ENCODE results near the gene IBA57.

The IBA57 gene

GRCh38 chr1:228190778-228191177, 25.2 kb downstream of the IBA57 start:
- Histone ChIP-seq H3K27me3 (no peaks in the 10 kb centered on the region), H3K4me3 (no peak overlapping the region), H3K9me3 (no peaks in the 10 kb centered on the region), H3K27ac (no peak overlapping the region), H3K36me3 (peaks cover 0 to 4% (median 0%) of the 10 kb centered on the region in 3 donors), H3K4me1 (no peaks in the 10 kb centered on the region)
- TF ChIP-seq CTCF (IDR thresholded peaks at IDR 0.05): no peak
- intact Hi-C loops (cut with DNase I; ENCODE audit: low total_unique reads): no loop called here
- no peak for DNase-seq

- intact Hi-C loops (cut with DNase I; ENCODE audit: low total_unique reads): no loop called here
- H3K4me3 ChIP-seq: no peak overlapping the region
- peaks cover 0 to 4% (median 0%) of the 10 kb centered on the region in 3 donors for H3K36me3 ChIP-seq
- H3K9me3 ChIP-seq: peaks cover 0 to 12% (median 4%) of the 10 kb centered on the region in 3 donors
- H3K27ac ChIP-seq: no peak overlapping the region
- no peak for TF ChIP-seq CTCF (IDR thresholded peaks at IDR 0.05)
- no peaks in the 10 kb centered on the region for H3K27me3 ChIP-seq
- no peak for DNase-seq
- H3K4me1 ChIP-seq: no peaks in the 10 kb centered on the region
These were observed 28.8 kb downstream of the IBA57 start for GRCh38 chr1:228194436-228194835.

GRCh38 chr1:228194921-228195812, 29.6 kb downstream of the IBA57 start:
- H3K9me3 ChIP-seq: peaks cover 0 to 19% (median 4%) of the 10 kb centered on the region in 3 donors
- TF ChIP-seq CTCF (IDR thresholded peaks at IDR 0.05): no peak
- peaks cover under 1 to 6% (median 4%) of the 10 kb centered on the region in 3 donors for H3K36me3 ChIP-seq
- DNase-seq: no peak
- intact Hi-C loops (cut with DNase I; ENCODE audit: low total_unique reads): no loop called here
- H3K27me3 ChIP-seq: no peaks in the 10 kb centered on the region
- no peaks in the 10 kb centered on the region for H3K4me1 ChIP-seq
- no peak overlapping the region for H3K4me3 ChIP-seq
- no peak overlapping the region for H3K27ac ChIP-seq

GRCh38 chr1:228197555-228198147, 32.0 kb downstream of the IBA57 start:
- intact Hi-C loops (cut with DNase I; ENCODE audit: low total_unique reads): no loop called here
- Histone ChIP-seq H3K4me1 (no peaks in the 10 kb centered on the region), H3K27ac (no peak overlapping the region), H3K27me3 (no peaks in the 10 kb centered on the region), H3K9me3 (peaks cover 0 to 19% (median 4%) of the 10 kb centered on the region in 3 donors), H3K36me3 (peaks cover 4 to 12% (median 6%) of the 10 kb centered on the region in 3 donors), H3K4me3 (no peak overlapping the region)
- TF ChIP-seq CTCF (IDR thresholded peaks at IDR 0.05): no peak
- no peak for DNase-seq

- Histone ChIP-seq H3K27me3 (no peaks in the 10 kb centered on the region), H3K27ac (no peak overlapping the region), H3K4me1 (no peaks in the 10 kb centered on the region), H3K36me3 (peaks cover 4 to 12% (median 6%) of the 10 kb centered on the region in 3 donors), H3K4me3 (no peak overlapping the region), H3K9me3 (peaks cover 0 to 19% (median 4%) of the 10 kb centered on the region in 3 donors)
- no peak for DNase-seq
- intact Hi-C loops (cut with DNase I; ENCODE audit: low total_unique reads): no loop called here
- no peak for TF ChIP-seq CTCF (IDR thresholded peaks at IDR 0.05)
These were observed 33.5 kb downstream of the IBA57 start for GRCh38 chr1:228198977-228199590.

Measured in tibial artery (tissue), 4 donors.